MM.1S (cell line): ENCODE measurements around the gene VMP1.

Experiments
- DNase-seq: peaks from one replicate; pipeline ENCODE4 v3.0.0-alpha.2; 2015
- H2AFZ ChIP-seq: fragments of 300-600 bp; sonication (generic); 2 replicates; pipeline ENCODE4 v1.6.0; 2016; ENCODE audit warnings: antibody characterized with exemption, low read length
- H3F3A ChIP-seq: fragments of 300-600 bp; sonication (generic); 2 replicates; pipeline ENCODE4 v1.6.1; 2016; ENCODE audit warnings: mild to moderate bottlenecking, antibody characterized with exemption, low read length, moderate library complexity, mixed read lengths; ENCODE audit not compliant: insufficient read depth
- H3K27ac ChIP-seq: fragments of 300-600 bp; sonication (generic); 2 replicates; pipeline ENCODE4 v1.5.1; 2016; ENCODE audit warnings: mild to moderate bottlenecking, low read length
- H3K27me3 ChIP-seq: fragments of 300-600 bp; sonication (generic); replicated peaks from 2 replicates; pipeline ENCODE4 v1.6.0; 2016; ENCODE audit warnings: low read length; ENCODE audit not compliant: insufficient read depth
- H3K36me3 ChIP-seq: fragments of 300-600 bp; sonication (generic); replicated peaks from 2 replicates; pipeline ENCODE4 v1.6.1; 2016; ENCODE audit warnings: mild to moderate bottlenecking, low read length, mixed read lengths; ENCODE audit not compliant: insufficient read depth
- H3K4me1 ChIP-seq: fragments of 300-600 bp; sonication (generic); 2 replicates; pipeline ENCODE4 v1.6.1; 2016; ENCODE audit warnings: low read length, mixed read lengths
- H3K4me2 ChIP-seq: fragments of 300-600 bp; sonication (generic); 2 replicates; pipeline ENCODE4 v1.6.0; 2016; ENCODE audit warnings: low read depth, low read length
- H3K4me3 ChIP-seq: fragments of 300-600 bp; sonication (generic); 2 replicates; pipeline ENCODE4 v1.5.1; 2016; ENCODE audit warnings: low read length, mixed read lengths
- H3K79me2 ChIP-seq: fragments of 300-600 bp; sonication (generic); 2 replicates; pipeline ENCODE4 v1.6.1; 2016; ENCODE audit warnings: mixed run types, low read length, mixed read lengths
- H3K9ac ChIP-seq: fragments of 300-600 bp; sonication (generic); 2 replicates; pipeline ENCODE4 v1.6.1; 2016; ENCODE audit warnings: low read length, mixed read lengths
- H3K9me2 ChIP-seq: fragments of 300-600 bp; sonication (generic); replicated peaks from 2 replicates; pipeline ENCODE4 v1.6.1; 2016; ENCODE audit warnings: mild to moderate bottlenecking, low read length, mixed read lengths; ENCODE audit not compliant: insufficient read depth
- H3K9me3 ChIP-seq: fragments of 300-600 bp; sonication (generic); replicated peaks from 2 replicates; pipeline ENCODE4 v1.6.1; 2016; ENCODE audit warnings: mild to moderate bottlenecking, low read length, mixed read lengths; ENCODE audit not compliant: insufficient read depth
- H4K20me1 ChIP-seq: fragments of 300-600 bp; sonication (generic); 2 replicates; pipeline ENCODE4 v1.6.1; 2016; ENCODE audit warnings: mild to moderate bottlenecking, low read length, moderate library complexity, mixed read lengths; ENCODE audit not compliant: insufficient read depth
- EZH2 ChIP-seq: fragments of 300-600 bp; sonication (generic); optimal IDR thresholded peaks from 2 replicates; pipeline ENCODE3; 2017; ENCODE audit warnings: low read depth, mild to moderate bottlenecking, antibody characterized with exemption, low read length, mixed read lengths
- EZH2phosphoT487 ChIP-seq: fragments of 300-600 bp; sonication (generic); IDR thresholded peaks from 2 replicates; pipeline ENCODE4 v1.6.1; 2018; ENCODE audit warnings: antibody characterized with exemption, low read length
- TF ChIP-seq, protein P1 (sequence below): fragments of 300-600 bp; sonication (generic); IDR thresholded peaks from 2 replicates; pipeline ENCODE4 v1.5.1; 2016; ENCODE audit warnings: antibody characterized with exemption, low read length, mixed read lengths

VMP1 gene

GRCh38 chr17:59725691-59726090 is 18.2 kb downstream of the VMP1 start:
- Histone ChIP-seq H3K4me3 (no peak overlapping the region), H3F3A (no peaks in the 10 kb centered on the region), H3K27ac (no peak overlapping the region), H4K20me1 (peaks cover 5% of the 10 kb centered on the region; the same call in 1 of the 2 replicates), H3K27me3 (no peaks in the 10 kb centered on the region), H3K9me3 (no peaks in the 10 kb centered on the region), H3K4me1 (no peaks in the 10 kb centered on the region), H3K9ac (no peak overlapping the region), H3K4me2 (no peak overlapping the region), H2AFZ (no peak overlapping the region), H3K79me2 (peaks cover 59% of the 10 kb centered on the region), H3K36me3 (no peaks in the 10 kb centered on the region), H3K9me2 (no peaks in the 10 kb centered on the region)
- no peak for DNase-seq
- TF ChIP-seq EZH2 (no peak), EZH2phosphoT487 (no peak)
- TF ChIP-seq, protein P1, sequence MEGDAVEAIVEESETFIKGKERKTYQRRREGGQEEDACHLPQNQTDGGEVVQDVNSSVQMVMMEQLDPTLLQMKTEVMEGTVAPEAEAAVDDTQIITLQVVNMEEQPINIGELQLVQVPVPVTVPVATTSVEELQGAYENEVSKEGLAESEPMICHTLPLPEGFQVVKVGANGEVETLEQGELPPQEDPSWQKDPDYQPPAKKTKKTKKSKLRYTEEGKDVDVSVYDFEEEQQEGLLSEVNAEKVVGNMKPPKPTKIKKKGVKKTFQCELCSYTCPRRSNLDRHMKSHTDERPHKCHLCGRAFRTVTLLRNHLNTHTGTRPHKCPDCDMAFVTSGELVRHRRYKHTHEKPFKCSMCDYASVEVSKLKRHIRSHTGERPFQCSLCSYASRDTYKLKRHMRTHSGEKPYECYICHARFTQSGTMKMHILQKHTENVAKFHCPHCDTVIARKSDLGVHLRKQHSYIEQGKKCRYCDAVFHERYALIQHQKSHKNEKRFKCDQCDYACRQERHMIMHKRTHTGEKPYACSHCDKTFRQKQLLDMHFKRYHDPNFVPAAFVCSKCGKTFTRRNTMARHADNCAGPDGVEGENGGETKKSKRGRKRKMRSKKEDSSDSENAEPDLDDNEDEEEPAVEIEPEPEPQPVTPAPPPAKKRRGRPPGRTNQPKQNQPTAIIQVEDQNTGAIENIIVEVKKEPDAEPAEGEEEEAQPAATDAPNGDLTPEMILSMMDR, result no peak

DNA sequence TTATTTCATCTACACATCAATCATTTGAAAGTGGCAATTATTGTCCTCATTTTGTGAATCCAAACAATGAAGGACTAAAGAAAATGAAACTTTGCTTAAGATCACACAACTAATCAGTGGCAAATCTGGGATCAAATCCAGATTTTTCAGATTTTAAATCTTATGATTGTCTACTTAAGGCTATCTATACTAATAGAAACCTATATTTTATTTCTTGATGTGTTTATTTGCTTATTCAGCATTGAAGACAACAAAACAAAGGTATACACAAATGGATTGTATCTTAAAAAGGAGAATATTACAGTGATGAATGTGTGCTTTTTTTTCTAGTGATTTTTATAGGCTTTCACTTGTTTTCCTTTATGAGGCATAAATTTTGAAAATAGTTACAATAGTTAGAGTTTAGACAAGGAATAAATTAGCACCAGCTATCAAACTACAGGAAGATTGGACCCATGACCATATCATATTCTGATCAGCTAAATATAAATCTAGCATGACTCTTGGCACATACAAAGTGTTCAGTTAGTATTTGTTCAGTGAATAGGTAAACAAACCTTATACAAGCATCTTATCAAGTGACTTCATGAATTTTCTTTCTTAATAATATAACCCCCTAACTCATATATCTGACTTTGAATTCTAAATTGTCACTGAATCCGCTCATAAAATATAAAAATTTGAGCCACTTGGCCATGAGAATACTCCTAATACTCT is 20.5 kb downstream of the VMP1 start:
- peaks cover 37% of the 10 kb centered on the region for H3K79me2 ChIP-seq
- H3K36me3 ChIP-seq, result no peaks in the 10 kb centered on the region
- no peak for TF ChIP-seq EZH2phosphoT487
- TF ChIP-seq, protein P1, result no peak
- TF ChIP-seq EZH2, result no peak
- no peaks in the 10 kb centered on the region for H3F3A ChIP-seq
- H4K20me1 ChIP-seq, result no peaks in the 10 kb centered on the region
- no peak for DNase-seq
- H3K9me3 ChIP-seq, result no peaks in the 10 kb centered on the region
- H3K9ac ChIP-seq, result no peak overlapping the region
- H3K4me3 ChIP-seq, result no peak overlapping the region
- no peak overlapping the region for H3K27ac ChIP-seq
- H3K4me2 ChIP-seq, result no peak overlapping the region
- H2AFZ ChIP-seq, result no peak overlapping the region
- H3K9me2 ChIP-seq, result no peaks in the 10 kb centered on the region
- H3K27me3 ChIP-seq, result no peaks in the 10 kb centered on the region
- H3K4me1 ChIP-seq, result no peaks in the 10 kb centered on the region

DNA sequence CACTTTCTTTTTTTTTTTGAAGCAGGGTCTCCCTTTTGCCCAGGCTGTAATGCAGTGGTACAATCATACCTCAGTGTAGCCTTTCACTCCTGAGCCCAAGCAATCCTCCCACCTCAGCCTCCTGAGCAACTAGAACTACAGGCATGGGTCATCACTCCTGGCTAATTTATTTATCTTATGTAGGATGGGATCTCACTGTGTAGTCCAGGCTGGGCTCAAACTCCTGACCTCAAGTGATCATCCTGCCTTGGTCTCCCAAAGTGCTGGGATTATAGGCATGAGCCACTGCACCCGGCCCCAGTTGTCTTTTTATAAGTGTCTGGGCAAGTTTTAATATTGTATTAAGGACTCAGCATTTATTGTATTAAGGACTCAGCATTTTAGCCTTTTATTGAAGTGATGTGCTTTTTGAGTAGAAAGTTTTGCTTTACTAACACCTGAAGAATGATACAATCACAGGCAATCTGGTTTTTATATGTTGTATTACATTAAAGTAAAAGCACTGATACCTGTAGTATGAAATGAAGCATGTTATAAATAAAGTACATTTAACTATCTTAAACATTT is 22.9 kb downstream of the VMP1 start:
- Histone ChIP-seq H3K9me3 (no peaks in the 10 kb centered on the region), H3F3A (no peaks in the 10 kb centered on the region), H3K27me3 (no peaks in the 10 kb centered on the region), H3K79me2 (peaks cover 29% of the 10 kb centered on the region), H3K4me3 (no peak overlapping the region), H3K36me3 (no peaks in the 10 kb centered on the region), H4K20me1 (no peaks in the 10 kb centered on the region), H2AFZ (no peak overlapping the region), H3K4me1 (no peaks in the 10 kb centered on the region), H3K9ac (no peak overlapping the region), H3K9me2 (no peaks in the 10 kb centered on the region), H3K27ac (no peak overlapping the region), H3K4me2 (no peak overlapping the region)
- no peak for DNase-seq
- TF ChIP-seq, protein P1, result no peak
- TF ChIP-seq EZH2, result no peak
- no peak for TF ChIP-seq EZH2phosphoT487
